Stimulated activated CD4-positive, alpha-beta T cell treated with anti-CD3 and anti-CD28 coated beads, Interleukin-4, amount 100 ng/mL, for 24 hours (primary cell): ENCODE data around the gene RAB15.

Experiments
- DNase-seq: peaks from one replicate; pipeline ENCODE4 v3.0.0-alpha.2; 2020

The RAB15 gene

DNA sequence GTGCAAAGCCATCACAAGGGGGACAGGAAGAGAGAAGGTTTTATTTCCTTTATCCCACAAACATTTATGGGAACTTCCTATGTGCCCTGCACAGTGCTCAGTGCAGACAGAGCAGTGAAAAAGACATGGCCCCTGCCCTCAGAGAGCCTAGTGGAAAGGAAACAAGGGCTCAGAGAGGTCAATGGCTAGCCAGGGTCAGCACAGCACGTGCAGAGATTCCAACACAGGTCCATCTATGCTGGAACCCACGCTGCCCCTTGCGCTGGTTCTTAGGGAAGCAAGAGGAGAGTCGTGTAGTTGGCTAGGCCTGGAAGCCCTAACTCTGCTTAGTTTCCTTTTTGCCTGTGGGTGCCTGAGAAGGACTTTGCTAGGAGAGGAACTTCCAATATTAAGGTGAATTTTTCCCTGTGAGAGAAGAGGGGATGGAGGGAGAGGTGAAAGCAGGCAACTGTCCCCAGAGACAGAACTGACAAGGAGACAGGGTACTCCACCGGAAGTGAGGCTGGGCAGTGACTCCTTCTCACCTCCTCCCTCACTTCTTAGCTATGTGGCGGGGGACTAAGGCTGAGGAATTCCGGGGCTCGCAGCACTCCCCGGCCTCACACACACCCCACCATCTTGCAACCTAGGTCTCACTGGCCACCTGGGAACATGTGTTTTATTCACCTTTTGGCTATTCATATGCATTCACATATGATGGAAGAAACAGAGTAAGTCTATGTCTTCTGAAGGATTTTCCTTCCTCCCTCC is 17.5 kb downstream of the RAB15 start:
- DNase-seq = no peak

DNA sequence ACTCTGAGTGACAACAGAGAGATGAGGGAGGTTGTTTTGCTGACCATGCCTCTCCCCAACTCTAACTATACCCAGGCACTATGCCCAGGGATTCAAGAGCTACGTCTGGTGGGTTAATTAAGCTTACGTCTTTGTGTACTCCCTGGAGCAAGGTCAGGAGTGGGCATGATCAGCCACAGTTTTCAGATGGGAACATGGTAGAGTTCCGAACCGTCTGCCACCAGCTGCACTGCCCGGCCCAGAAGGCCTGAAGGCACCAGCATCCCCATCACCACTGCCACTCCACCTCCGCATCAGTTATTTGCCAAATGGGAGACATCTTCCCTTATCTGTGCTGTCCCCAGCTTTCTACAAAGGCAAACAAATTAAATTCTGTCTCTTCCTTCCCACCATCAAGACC is 18.5 kb downstream of the RAB15 start:
- DNase-seq = no peak

DNA sequence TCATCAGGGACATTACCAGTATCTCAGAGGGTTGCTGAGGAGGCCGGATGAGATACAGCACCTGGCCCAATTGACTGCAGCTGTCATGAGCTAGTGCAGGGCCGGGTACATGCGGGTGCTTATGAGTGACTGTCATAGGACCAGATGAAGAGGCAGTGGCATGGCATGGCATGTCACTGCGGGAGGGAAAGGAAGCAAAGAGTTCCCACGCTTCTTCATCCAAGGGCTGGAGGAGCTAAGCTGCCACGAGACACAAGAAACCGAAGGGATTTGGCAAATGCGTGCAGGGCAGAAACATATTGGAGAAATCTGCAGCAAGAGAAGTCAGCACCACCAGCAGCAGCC is 18.9 kb downstream of the RAB15 start:
- DNase-seq = no peak

DNA sequence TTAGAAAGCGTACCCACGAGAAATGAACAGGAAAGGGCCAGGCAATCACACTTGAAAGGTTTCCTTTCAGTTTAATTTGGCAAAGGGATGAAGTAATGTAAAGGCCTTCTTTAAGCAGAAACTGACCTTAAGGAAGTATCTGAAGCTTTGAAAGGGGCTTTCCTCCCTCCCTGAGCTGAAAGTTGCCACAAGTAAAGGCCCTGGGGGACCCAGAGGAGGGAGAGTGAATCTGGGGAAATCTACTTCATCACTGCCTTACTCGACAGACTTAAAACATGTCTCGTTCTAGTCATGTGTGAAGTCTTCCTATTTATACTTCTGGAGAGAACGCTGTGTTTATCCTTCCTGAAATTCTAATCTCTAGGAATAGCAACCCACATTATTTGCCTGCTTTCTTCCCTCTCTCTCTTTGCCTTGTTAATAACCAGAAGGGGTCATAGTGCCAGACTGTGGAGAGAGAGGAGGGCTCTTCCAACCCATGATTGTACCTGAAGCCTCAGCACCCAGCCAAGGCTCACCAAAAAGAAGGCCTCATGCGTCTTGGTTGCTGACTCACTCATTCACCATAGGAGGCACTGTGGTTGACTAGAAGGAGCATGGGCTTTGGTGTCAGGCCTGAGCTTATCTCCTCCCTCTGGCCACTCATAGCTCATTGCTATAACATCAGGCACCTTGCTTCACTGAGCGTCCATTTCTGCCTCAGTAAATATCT is 19.4 kb downstream of the RAB15 start:
- DNase-seq = no peak

DNA sequence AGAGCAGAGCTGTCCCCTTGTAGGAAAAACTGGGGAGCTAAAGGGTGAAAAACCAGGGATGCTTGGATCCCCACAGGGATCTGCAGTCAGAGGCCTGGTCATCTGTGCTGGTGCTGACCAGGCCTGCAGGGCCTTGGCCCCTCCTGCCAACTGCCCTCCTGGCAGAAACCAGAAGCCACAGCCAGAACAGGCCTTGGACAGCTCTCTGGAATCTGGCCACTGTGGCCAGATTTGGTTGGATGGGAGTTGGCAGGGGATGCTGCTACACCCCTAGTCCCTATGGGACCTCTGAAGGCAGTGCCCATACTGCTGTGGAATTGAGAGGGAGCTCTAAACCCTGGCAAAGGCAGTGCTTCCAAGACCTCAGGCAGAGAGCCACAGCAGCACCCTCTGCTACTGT is 20.4 kb downstream of the RAB15 start:
- no peak for DNase-seq

DNA sequence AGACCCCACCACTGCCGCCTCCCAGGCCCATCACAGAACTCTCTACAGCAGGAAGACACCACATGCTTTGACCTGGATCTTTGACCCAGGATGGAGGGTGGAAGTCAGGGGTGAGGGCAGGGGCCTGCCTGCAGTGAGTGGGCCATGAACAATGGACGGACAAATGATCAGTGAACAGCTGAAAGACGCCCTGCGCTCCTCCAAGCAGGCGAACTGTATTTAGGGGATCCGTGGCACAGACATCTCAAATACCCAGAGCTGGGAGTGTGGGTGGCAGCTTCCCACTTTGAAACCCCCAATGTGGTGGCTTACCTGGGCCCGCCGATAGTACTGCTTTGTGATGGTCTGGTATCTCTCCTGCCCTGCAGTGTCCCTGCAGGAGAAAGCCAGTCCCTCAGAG is 20.8 kb downstream of the RAB15 start:
- DNase-seq = no peak

DNA sequence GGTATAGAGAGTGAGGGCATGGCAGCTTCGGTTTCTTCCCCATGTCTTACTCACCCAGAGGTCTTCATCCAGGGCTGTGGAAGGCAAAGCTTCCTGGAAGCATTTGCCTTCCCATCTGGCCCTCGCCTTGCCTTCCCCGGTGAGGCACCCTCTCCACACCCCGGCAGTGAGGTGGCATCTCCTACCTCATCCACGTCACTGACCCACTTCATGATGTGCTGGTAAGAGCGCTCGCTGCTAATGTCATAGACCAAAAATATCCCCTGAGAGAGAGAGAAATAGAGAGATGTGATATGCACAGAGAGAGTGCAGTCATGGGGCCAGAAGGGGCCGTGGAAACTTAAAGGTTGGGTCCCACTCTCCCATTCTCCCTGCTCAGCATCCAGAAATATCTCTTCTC is 21.2 kb downstream of the RAB15 start:
- DNase-seq = no peak

DNA sequence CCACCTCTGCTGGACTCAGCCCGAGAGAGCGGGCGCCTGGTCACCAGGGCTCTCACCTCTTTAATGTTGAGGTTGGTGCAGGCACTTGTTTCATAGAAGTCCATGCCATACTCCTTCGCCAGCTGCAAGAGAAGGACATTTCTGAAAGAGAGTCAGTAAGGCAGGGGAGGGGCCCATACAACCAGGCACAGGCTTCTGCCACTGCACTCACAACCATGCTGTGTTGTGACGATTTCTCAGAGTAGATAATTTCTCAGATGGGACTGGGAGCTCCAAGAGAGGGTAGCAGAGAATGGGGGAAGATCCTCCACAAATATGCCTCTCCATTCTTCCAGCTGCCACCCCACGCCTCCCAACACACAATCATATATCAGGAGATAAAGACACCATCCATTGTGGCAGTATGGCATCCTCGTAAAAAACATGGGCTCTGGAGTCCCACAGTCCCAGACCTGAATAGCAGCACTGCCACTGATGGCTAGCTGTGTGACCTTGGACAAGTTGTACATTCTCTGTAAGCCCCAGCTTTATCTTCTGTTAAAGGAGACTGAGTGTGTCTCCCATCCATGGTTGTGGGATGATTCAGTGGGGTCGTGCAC is 23.4 kb downstream of the RAB15 start:
- DNase-seq = no peak

DNA sequence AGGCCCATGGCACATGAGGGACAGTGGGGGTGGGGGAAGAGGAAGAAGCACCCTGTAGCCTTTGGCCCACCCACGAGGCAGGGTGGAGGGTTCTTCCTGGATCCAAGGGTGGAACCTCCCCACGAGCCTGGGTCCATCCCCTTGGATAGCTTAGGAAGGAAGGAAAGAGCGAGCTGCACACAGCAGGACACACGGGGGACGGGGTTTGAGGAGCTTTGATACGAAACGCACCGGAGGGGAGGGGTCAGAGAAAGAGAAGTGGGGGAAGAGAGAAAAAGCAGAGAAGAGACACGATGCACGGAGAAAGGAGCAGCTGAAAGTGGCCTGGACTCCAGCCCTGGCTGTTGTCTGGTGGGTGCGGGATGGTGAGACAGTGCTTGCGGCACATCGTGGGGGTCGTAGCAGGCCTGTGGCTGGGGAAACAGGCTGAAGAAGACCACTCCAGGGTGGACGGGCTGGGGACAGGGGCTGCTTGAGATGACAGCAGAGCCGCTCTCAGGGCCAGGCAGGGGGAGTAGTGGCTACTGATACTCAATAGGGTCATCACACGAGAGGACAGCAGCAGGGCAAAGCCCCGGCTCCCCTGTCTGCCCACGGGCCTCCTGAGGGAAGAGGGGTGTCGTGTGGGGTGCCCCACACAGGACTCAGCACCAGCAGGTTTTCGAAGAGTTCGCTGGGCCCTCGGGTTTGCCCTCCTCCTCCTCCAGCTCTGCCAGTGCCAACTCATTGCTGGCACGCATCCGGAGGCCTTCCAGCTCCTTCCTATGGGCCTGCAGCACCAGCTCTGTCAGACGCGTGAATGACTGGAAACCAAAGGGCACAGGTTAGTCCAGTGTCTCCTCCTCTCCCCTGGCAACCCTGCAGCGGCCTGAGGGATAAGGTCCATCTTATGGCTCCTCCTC is 24.2 kb downstream of the RAB15 start:
- no peak for DNase-seq

DNA sequence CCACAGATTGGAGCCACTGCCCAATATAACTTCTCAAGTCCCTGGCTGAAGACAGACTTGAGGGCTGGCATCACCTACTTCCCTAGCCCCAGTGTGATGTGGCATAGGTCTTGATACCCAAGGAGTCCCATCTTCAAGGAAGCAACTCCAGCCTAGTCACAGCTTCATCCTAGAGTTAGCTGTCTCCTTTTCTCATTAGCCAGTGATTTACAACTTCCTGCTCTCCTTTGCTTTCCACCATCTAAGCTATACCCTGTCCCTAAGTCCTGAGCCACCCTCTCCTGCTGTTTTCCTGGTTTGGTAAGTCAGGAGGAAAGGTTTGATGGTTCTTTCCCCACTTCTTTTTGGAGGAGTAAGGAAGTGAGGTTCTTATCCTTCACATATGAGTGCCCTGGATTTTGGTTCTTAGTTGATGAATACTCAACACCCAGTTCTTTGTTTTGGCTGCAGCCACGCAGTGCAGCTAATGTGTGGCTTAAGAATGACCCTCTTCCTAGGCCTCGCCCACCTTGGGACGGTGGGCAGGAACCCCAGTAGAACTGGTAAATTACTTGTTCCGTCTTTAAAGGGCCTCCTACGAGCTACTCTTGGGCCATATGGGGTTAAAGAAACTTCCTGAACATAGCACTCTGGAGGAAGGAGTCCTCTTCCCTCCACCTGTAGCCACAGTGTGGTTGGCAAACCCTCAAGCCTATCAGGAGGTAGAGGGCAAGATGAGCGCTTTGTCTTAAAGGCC is 25.7 kb downstream of the RAB15 start:
- no peak for DNase-seq

DNA sequence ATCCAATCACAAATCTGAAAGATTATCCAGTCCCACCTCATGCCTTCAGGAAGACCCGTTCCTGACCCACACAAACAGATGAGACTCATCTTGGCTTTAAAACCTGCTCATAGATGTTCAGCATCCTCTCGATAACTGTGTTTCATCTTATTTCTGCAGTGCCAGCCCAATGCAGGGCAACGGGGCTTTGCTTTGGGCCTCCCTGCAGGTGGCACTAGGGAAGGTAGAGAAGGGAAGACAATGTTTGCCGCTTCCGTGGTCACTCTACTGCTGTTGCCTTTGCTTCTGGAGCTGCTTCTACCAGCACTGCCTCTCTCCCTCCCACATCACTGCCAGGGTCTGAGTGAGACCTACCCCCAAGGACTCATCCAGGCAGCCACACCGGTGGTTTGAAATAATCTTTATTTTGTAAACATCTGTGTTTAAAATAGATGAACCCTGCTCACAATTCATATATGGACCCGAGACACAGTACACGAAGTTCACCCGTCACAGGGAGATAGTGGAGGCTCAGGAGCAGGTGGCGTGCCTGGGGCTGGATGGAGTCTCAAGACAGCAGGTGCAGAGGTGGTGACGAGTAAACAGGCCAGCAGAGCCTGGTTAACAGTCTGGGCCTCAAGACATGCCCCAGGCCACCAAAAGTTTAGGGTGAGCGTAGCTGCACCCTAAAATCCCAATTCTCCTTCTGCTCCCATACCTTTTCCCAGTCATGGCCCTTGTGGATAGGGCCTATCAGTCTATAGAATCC is 26.5 kb downstream of the RAB15 start:
- DNase-seq = no peak

DNA sequence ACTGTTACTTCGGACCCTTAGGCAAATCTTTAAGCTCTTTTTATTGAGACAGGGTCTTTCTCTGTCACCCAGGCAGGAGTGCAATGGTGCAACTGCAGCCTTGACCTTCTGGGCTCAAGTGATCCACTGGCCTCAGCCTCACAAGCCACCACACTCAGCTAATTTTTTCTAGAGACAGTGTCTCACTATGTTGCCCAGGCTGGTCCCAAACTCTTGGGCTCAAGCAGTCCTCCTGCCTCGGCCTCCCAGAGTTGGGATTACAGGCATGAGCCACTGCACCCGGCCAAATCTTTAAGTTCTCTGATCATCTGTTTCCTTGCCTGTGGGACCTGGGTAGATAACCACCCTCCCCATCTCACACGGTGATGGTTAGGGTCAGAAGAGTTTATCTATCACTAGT is 27.3 kb downstream of the RAB15 start:
- DNase-seq = no peak

DNA sequence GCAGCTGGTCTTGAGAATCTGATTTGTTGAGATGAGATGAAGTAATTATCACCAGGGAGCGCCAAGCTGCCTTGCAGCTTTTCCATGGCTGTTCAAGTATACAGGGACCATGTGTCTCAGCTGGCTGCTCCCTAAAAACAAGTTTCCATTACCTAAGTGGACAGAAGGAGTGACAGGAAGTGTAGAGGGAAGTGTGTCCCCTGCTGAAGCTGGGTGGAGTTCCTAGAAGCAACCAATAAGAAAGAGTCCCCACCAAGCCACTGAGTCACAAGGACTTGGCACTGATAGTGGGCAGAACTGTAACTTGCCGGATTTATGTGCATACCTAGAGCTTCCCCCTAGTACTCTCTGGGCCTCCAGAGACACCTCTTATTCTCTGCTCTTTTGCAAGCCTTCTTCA is 28.1 kb downstream of the RAB15 start:
- DNase-seq = no peak

DNA sequence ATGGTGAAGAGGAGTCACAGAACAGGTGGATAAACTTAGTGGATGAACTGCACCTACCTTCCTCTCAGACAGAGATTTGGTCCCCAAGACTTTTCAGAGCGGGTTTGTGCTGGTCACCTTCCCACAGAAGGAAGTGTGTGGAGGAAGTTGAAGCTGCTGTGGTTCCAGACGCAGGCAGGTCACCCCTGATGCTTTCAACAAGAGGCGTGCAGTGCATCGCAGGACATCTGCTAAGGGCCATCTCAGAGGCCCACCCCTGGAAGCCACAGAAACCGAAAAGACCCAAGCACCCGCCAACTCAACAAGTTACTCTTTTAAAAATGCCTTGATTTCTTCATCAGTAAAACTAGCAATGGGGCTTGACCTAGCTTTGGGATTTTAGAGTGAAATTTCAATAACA is 28.6 kb downstream of the RAB15 start:
- DNase-seq = no peak

DNA sequence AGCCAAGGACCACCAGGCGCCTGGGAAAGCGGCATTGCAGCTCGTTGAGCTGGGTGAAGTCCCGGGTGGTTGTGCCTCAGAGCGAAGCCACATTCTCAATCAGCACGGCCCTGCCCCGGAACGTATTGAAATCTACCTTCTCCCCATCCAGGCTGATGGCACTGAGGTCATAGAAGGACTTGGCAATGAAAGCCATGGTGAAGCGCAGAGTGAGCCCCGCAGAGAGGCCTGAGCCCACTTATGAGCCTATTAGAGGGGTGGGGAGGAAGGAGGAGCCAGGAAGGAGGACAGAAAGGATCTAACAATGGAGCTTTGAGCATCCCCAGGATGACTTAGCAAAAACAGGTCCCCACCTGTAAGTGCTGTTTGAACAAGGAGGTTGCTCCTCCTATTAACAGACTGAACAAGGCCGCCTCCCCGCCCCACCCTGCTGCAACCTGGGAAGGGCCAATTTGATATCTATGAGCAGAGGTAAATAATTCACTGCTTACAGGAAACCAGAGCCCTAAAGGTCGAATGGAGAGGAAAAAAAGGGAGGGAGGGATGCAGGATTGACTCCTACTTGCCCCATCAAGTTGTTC is 29.5 kb downstream of the RAB15 start, which contains the start of gene GPX2:
GPX2 (minus strand) TSS at position 215 of the 581 bp plus-strand sequence; CDS start at position 196, 19 bp downstream.
- DNase-seq = no peak

DNA sequence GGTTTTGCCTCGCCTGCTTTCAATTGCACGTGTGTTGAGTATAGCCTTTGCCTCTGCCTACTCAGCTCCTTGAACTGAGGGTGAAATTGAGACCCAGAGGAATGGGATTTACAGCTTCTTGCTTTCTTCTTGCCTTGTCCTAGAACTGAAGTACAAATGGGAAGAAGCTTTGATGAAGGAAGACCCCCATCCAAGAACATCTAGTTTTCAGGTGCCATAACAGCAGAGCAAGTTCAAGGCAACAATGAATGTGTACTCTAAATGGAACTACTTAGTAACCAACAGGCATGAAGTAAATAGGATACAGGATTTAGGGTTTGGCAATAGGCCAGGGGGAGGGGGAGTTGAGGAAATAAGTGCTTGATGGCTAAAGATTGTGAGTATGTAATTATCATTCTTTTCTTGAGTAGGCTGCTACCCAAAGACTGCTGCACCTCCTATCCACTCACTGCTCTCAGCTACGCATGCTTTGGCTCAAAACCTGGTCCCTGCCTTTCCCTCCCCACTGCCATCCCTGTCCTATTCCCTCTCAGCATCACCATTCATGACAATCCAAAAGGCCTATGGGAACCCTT is 31.7 kb downstream of the RAB15 start:
- DNase-seq = no peak

DNA sequence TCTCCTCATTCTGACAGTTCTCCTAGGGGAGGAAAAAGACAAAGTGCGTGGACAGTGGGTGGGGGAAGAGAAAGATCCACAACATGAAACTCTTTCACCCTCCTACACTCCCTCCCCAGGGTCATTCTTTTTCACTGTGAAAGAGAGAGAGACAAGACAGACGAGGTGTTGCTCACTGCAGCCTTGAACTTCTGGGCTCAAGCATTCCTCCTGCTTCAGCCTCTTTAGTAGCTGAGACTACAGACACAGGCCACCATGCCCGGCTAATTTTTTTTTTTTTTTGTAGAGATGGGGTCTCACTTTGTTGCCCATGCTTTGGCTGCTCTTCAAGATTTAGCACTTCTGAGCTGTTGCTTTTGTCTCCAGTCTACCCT is 32.3 kb downstream of the RAB15 start:
- no peak for DNase-seq

DNA sequence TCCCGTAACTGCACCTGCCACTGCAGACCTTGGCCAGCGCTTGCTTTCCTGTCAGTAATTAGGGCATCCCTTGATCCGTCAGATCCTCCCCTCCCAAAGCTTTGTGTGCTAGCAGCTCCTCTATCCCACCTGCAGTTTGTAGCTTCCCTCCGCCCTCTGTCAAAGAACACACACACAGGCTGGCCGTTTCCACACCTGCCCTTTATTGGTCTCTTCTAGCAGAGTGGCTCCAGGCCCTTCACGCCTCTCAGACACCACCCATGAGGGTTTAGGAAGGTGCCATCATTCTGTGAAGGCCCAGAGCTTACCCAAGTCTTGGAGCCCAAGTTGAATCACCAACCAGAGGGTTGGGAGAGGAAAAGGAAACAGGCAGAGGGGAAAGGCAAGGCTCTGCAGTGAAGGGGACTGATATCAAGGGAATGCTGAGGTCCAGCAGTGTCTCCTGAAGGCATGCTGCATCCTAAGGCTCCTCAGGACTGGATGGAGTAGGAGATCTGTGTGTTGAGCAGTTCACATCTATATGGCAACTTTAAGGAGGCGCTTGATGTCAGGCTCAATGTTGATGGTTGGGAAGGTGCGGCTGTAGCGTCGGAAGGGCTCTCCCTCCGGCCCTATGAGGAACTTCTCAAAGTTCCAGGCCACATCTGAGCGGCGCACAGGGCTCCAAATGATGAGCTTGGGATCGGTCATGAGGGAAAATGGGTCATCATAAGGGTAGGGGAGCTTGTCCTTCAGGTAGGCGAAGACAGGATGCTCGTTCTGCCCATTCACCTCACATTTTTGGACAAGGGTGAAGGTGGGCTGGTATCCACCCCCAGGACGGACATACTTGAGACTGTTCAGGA is 32.9 kb downstream of the RAB15 start:
- DNase-seq = no peak

DNA sequence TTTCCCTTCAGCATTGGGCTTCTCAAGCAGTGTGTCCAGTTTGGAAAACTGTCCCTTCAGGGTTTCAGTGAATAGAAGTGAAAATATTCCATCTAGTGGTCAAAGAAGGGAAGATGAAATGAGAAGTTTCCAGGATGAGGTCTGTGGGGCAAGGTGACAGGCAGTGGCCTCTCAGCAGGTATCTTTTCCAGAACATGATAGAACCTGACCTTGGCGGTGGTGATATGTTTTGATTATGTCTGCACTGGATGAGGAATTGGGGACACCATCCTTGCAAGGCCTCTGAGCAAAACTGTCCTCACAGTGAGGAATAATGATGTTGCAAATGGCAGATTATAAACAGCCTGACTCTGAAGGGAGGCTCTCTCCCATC is 34.3 kb downstream of the RAB15 start:
- no peak for DNase-seq

DNA sequence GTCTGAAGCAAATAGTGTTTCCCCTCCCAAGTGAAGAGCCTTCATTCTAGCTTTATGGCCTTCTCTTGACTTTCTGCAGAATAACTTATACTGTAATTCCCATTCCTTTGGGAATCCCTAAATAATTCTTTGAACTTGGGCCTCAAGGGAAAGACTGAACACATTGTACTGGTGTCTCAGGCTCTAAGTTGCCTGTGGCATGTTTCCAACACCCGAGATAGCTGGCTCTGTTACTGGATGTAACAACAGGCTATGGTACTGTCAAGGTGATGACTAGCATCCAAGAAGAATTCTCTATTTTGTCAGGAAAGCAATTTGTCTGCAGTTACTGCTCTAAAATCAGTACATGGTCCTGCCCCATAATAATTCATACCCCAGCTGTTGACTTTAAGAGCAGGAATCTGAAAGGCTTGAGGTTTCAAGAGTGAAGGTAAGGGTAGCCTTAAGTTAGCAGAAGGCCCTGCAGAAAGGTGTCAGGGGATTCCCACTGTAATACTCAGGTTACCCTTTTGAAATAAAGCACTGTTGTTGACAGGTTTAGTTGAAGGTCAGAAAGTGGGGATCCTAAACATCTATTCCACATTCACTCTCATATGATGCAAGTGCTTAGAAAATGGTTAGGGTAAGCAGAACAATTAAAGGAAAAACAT is 34.8 kb downstream of the RAB15 start:
- DNase-seq = no peak
